GM12878 (cell line): Measurements from ENCODE around the gene PMM2. TPM values are rescaled to one million over a fixed set of nuclear protein-coding genes. Genes with fewer than 3 reads are reported as not detected.

Experiments
- EED ChIP-seq: sonication (generic); IDR thresholded peaks from 2 replicates; pipeline ENCODE4 v1.6.1; 2016; ENCODE audit warnings: antibody characterized with exemption, low read depth
- EP300 ChIP-seq, 2 experiments: fragments of 150-350 bp in 1 of 2; IDR thresholded peaks; 2 replicates each; pipeline ENCODE4 v1.6.1; 2011 to 2012; ENCODE audit warnings: low read depth in 2 of 2, low read length in 2 of 2, borderline replicate concordance in 1 of 2, improper control_type of control experiment in 1 of 2, inconsistent platforms in 1 of 2; ENCODE audit not compliant: control insufficient read depth in 1 of 2
- GATAD2B ChIP-seq: fragments of 450-650 bp; conservative IDR thresholded peaks from 2 replicates; pipeline ENCODE4 v1.6.1; 2017; ENCODE audit warnings: low read depth, mild to moderate bottlenecking, moderate library complexity
- MXI1 ChIP-seq: fragments of 150-350 bp; IDR thresholded peaks from 2 replicates; pipeline ENCODE4 v1.6.1; 2011; ENCODE audit warnings: low read depth, mild to moderate bottlenecking, inconsistent platforms, low read length, improper control_type of control experiment
- SRF ChIP-seq, 2 experiments: IDR thresholded peaks; 2 replicates each; pipeline ENCODE4 v1.6.1; 2011; ENCODE audit warnings: low read depth in 2 of 2, low read length in 2 of 2, mild to moderate bottlenecking in 1 of 2, moderate library complexity in 1 of 2
- ZBTB40 ChIP-seq: fragments of 450-650 bp; IDR thresholded peaks from 2 replicates; pipeline ENCODE4 v1.6.1; 2016; ENCODE audit warnings: mild to moderate bottlenecking, moderate library complexity, borderline replicate concordance
- polyA plus RNA-seq, 11 experiments: library from polyadenylated mRNA; depleted of rRNA in 4 of 11; unstranded in 6 of 11; stranded (reverse) in 5 of 11; fragments of >200 nt; fragmentation: Nextera tagmentation in 4 of 11; fragmentation: Illumina TruSeq in 1 of 11; extraction: Ambion mirVana in 4 of 11; extraction: Trizol in 1 of 11; gene quantifications; 1 replicate in 1 of 11; 2 replicates in 10 of 11; pipeline versions ENCODE4 v1.2.1 to v1.2.3, GENCODE V29; 2011 to 2016; ENCODE audit warnings: inconsistent platforms in 2 of 11, missing spikeins in 2 of 11, low read depth in 1 of 11
- total RNA-seq, 4 experiments: library from RNA; depleted of rRNA in 3 of 4; stranded (reverse); fragments of >200 nt in 3 of 4; fragmentation: Illumina TruSeq in 1 of 4; extraction: Trizol in 1 of 4; gene quantifications; 2 replicates each; pipeline versions ENCODE4 v1.2.1 to v1.2.3, GENCODE V29; 2013 to 2021
- TF ChIP-seq, protein P1 (sequence below): fragments of 450-650 bp; IDR thresholded peaks from 2 replicates; pipeline ENCODE4 v1.6.1; 2018; ENCODE audit warnings: mild to moderate bottlenecking, low read depth, moderate library complexity; ENCODE audit not compliant: partially characterized antibody

PMM2 gene
- total and polyA plus RNA-seq, 10 of the 15 experiments (the other 5 are each of a cell fraction or from before 2014, with no cell fraction given), result 22.6 to 69.4 (median 52.3) TPM

DNA sequence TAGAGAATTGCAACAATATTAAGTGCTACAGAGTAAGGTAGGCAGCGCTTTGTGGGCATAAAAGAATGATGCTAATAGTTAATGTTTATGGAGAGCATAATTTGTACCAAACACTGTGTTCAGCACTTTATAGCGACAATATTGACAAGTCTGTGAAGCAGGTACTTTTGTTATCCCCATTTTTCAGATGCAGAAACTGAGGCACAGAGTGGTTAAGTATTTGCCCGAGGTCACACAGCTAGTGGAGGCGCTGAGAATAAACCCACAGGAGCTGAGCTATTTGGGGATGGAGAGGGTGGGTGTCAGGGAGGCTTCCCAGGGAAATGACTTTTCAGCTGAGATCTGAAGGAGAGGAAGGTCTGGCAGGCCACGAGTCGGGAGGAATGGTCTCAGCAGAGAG, 39.6 kb upstream of the PMM2 start (continued):
- TF ChIP-seq, protein P1, sequence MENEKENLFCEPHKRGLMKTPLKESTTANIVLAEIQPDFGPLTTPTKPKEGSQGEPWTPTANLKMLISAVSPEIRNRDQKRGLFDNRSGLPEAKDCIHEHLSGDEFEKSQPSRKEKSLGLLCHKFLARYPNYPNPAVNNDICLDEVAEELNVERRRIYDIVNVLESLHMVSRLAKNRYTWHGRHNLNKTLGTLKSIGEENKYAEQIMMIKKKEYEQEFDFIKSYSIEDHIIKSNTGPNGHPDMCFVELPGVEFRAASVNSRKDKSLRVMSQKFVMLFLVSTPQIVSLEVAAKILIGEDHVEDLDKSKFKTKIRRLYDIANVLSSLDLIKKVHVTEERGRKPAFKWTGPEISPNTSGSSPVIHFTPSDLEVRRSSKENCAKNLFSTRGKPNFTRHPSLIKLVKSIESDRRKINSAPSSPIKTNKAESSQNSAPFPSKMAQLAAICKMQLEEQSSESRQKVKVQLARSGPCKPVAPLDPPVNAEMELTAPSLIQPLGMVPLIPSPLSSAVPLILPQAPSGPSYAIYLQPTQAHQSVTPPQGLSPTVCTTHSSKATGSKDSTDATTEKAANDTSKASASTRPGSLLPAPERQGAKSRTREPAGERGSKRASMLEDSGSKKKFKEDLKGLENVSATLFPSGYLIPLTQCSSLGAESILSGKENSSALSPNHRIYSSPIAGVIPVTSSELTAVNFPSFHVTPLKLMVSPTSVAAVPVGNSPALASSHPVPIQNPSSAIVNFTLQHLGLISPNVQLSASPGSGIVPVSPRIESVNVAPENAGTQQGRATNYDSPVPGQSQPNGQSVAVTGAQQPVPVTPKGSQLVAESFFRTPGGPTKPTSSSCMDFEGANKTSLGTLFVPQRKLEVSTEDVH, result no peak
- TF ChIP-seq ZBTB40, result no peak
- TF ChIP-seq EP300 (IDR thresholded peaks at IDR 0.05; ENCODE audit: borderline replicate concordance in 1 of 2, control insufficient read depth in 1 of 2, low read depth in 2 of 2, low read length in 2 of 2), result no peak
- no peak for TF ChIP-seq EED
- TF ChIP-seq MXI1, result no peak
- TF ChIP-seq SRF (IDR thresholded peaks at IDR 0.05; ENCODE audit: low read depth in 2 of 2, low read length in 2 of 2), result no peak
- no peak for TF ChIP-seq GATAD2B
